Right lobe of liver (tissue), 6 donors: ENCODE results near the gene ZNF618. TPM values are rescaled to one million over a fixed set of nuclear protein-coding genes. Genes with fewer than 3 reads are reported as not detected.

Experiments
- ATAC-seq, 4 donors: fragments of 200-7000 bp; cut with Tn5 transposase; one replicate each; pipeline ENCODE4 v1.9.1; 2020; ENCODE audit warnings: mild to moderate bottlenecking in 4 of 4, moderate library complexity in 4 of 4
- DNase-seq, 3 donors: peaks; one replicate each; pipeline ENCODE4 v3.0.0-alpha.2; 2020
- H3K27ac ChIP-seq, 3 donors: fragments of 200-600 bp; one replicate each; pipeline ENCODE4 v1.8.0; 2022
- H3K27me3 ChIP-seq, 2 donors: fragments of 200-600 bp; one replicate each; pipeline ENCODE4 v1.8.0; 2022
- H3K36me3 ChIP-seq, 4 donors: fragments of 200-600 bp; sonication (generic) in 1 of 4; one replicate each; pipeline versions ENCODE4 v1.5.1 to v1.8.0; 2017 to 2022; ENCODE audit warnings: control low read depth in 1 of 4
- H3K4me1 ChIP-seq, 4 donors: fragments of 200-600 bp; sonication (generic) in 1 of 4; one replicate each; pipeline versions ENCODE4 v1.5.1 to v1.8.0; 2017 to 2022; ENCODE audit warnings: control low read depth in 1 of 4
- H3K4me3 ChIP-seq, 3 donors: fragments of 200-600 bp; one replicate each; pipeline ENCODE4 v1.8.0; 2022
- H3K9me3 ChIP-seq, 4 donors: fragments of 200-600 bp; sonication (generic) in 1 of 4; one replicate each; pipeline versions ENCODE4 v1.5.1 to v1.8.0; 2017 to 2022; ENCODE audit warnings: control low read depth in 1 of 4
- CTCF ChIP-seq, 4 donors: fragments of 200-600 bp in 3 of 4; fragments of 450-650 bp in 1 of 4; IDR thresholded peaks; one replicate each; pipeline versions ENCODE4 v1.5.1 to v1.8.0; 2016 to 2022; ENCODE audit warnings: antibody characterized with exemption in 4 of 4, mild to moderate bottlenecking in 2 of 4
- POLR2A ChIP-seq: fragments of 450-650 bp; IDR thresholded peaks from one replicate; pipeline ENCODE4 v1.6.1; 2017; ENCODE audit warnings: antibody characterized with exemption, mild to moderate bottlenecking
- WGBS: methylation state at CpG from one replicate; pipeline ENCODE4 v1.1.6; 2018; ENCODE audit warnings: low coverage, low lambda C conversion rate; ENCODE audit not compliant: insufficient coverage; ENCODE audit errors: missing lambda C conversion rate; 5-methylcytosine and 5-hydroxymethylcytosine counted together
- intact Hi-C, 2 donors: fragments of 100-400 bp; cut with DNase I; formaldehyde crosslinking; loops; one replicate each; pipeline versions ENCODE4 v1.11.2 to v1.14.1; 2022
- total RNA-seq, 6 experiments: library from RNA; depleted of rRNA in 2 of 6; stranded (reverse); fragments of >200 nt in 2 of 6; fragmentation: NEBNext Ultra II Directional in 3 of 6; extraction: Animal tissue kit (Norgen Biotek cat#: 25700) in 3 of 6; gene quantifications; one replicate each; pipeline versions ENCODE4 v1.1.0 to v1.2.4, GENCODE V29; 2016 to 2023
- donor health status: DM: no; HTN: yes; CAD: no.
- donor health status: DM: no; HTN: no; CAD: no.
- donor health status: DM: no; HTN: no; CAD: no.
- donor health status: DM: no; HTN: yes; CAD: no.
- donor health status: DM: no; HTN: yes; CAD: no.

The ZNF618 gene
- total RNA-seq, 6 experiments from 2014 or later = 2.9 to 7.9 (median 6.0) TPM

- Histone ChIP-seq H3K4me1 (no peaks in the 10 kb centered on the region), H3K4me3 (no peak overlapping the region), H3K27me3 (no peaks in the 10 kb centered on the region), H3K9me3 (peaks cover 0 to 7% (median 0%) of the 10 kb centered on the region in 4 donors), H3K27ac (no peak overlapping the region), H3K36me3 (peaks cover 0 to 2% (median 0%) of the 10 kb centered on the region in 4 donors)
- DNase-seq (no peak), ATAC-seq (no peak)
- no CpG with 5 or more reads among the region's 4 CpGs for WGBS
- no peak for TF ChIP-seq CTCF (IDR thresholded peaks at IDR 0.05)
- TF ChIP-seq POLR2A = no peak
- intact Hi-C loops = no loop called here
These were observed 151.9 kb downstream of the ZNF618 start for GRCh38 chr9:114027863-114028465.

GRCh38 chr9:114028646-114029045, 152.5 kb downstream of the ZNF618 start:
- no peak for TF ChIP-seq POLR2A
- no peak for TF ChIP-seq CTCF (IDR thresholded peaks at IDR 0.05)
- no CpG with 5 or more reads among the region's 22 CpGs for WGBS
- H3K36me3 ChIP-seq = peaks cover 0 to 2% (median 0%) of the 10 kb centered on the region in 4 donors
- no peaks in the 10 kb centered on the region for H3K27me3 ChIP-seq
- intact Hi-C loops = no loop called here
- DNase-seq (peak in 1 of 3 donors; percentile 33), ATAC-seq (no peak)
- peaks cover 0 to 2% (median 0%) of the 10 kb centered on the region in 4 donors for H3K9me3 ChIP-seq
- no peaks in the 10 kb centered on the region for H3K4me1 ChIP-seq
- no peak overlapping the region for H3K27ac ChIP-seq
- H3K4me3 ChIP-seq = no peak overlapping the region

GRCh38 chr9:114029311-114030170, 153.4 kb downstream of the ZNF618 start:
- 60% methylated on average over 7 of the region's 12 CpGs for WGBS
- intact Hi-C loops = loop anchor here in 1 of 2 donors (10.0 kb wide), 1 partner anchor 225 kb away; no protein-coding TSS in a partner anchor

GRCh38 chr9:114030364-114030763, 154.3 kb downstream of the ZNF618 start:
- Histone ChIP-seq H3K4me3 (no peak overlapping the region), H3K9me3 (no peaks in the 10 kb centered on the region), H3K4me1 (no peaks in the 10 kb centered on the region), H3K36me3 (peaks cover 0 to 2% (median 0%) of the 10 kb centered on the region in 4 donors), H3K27ac (no peak overlapping the region), H3K27me3 (no peaks in the 10 kb centered on the region)
- 80% methylated on average over 1 of the region's 9 CpGs for WGBS
- intact Hi-C loops = loop anchor here in 1 of 2 donors (10.0 kb wide), 1 partner anchor 226 kb away; no protein-coding TSS in a partner anchor
- DNase-seq (no peak), ATAC-seq (no peak)
- TF ChIP-seq POLR2A (no peak), CTCF (IDR thresholded peaks at IDR 0.05) (no peak)

More at GRCh38 chr9:114029311-114030170, 153.4 kb downstream of the ZNF618 start:
- Histone ChIP-seq H3K27ac (no peak overlapping the region), H3K27me3 (no peaks in the 10 kb centered on the region), H3K36me3 (peaks cover 0 to 2% (median 0%) of the 10 kb centered on the region in 4 donors), H3K4me3 (no peak overlapping the region), H3K4me1 (no peaks in the 10 kb centered on the region), H3K9me3 (no peaks in the 10 kb centered on the region)
- ATAC-seq (no peak), DNase-seq (peak in 1 of 3 donors; percentile 24)
- no peak for TF ChIP-seq POLR2A
- TF ChIP-seq CTCF (IDR thresholded peaks at IDR 0.05) = no peak
